Iris pigment epithelial cell (primary cell): Measurements from ENCODE around the gene IL32.

Experiments
- DNase-seq: peaks from one replicate; pipeline ENCODE4 v3.0.0-alpha.2; 2011; ENCODE audit warnings: low read depth

The IL32 gene

GRCh38 chr16:3118846-3119245 is 53.4 kb downstream of the IL32 start:
- no peak for DNase-seq
